Natural killer cell (primary cell): ENCODE measurements around the gene CDC42BPG. TPM values are rescaled to one million over a fixed set of nuclear protein-coding genes. Genes with fewer than 3 reads are reported as not detected.

ENCODE experiments used
- ATAC-seq, 3 donors: fragments of 150-1000 bp in 2 of 3; fragments of 200-7000 bp in 1 of 3; cut with Tn5 transposase; 1 replicate in 1 of 3; 2 replicates in 2 of 3; pipeline ENCODE4 v1.10.0; 2021; ENCODE audit warnings: mild to moderate bottlenecking in 2 of 3, moderate library complexity in 2 of 3
- DNase-seq, 2 donors: peaks; one replicate each; pipeline versions ENCODE4 v3.0.0 to v3.0.0-alpha.2; 2013 to 2021; ENCODE audit warnings: mixed read lengths in 1 of 2
- H3K27ac ChIP-seq: one replicate; pipeline ENCODE4 v1.5.1; 2013; ENCODE audit warnings: mild to moderate bottlenecking, low read length
- H3K27me3 ChIP-seq: one replicate; pipeline ENCODE4 v1.6.1; 2013; ENCODE audit warnings: low read length; ENCODE audit not compliant: control insufficient read depth, insufficient read depth
- H3K36me3 ChIP-seq: one replicate; pipeline ENCODE4 v1.6.1; 2013; ENCODE audit warnings: low read length; ENCODE audit not compliant: control insufficient read depth, insufficient read depth
- H3K4me1 ChIP-seq: one replicate; pipeline ENCODE4 v1.6.1; 2013; ENCODE audit warnings: low read length; ENCODE audit not compliant: control insufficient read depth, insufficient read depth
- H3K4me3 ChIP-seq: one replicate; pipeline ENCODE4 v1.5.1; 2013; ENCODE audit warnings: low read length
- H3K9me3 ChIP-seq: one replicate; pipeline ENCODE4 v1.6.1; 2013; ENCODE audit warnings: low read length; ENCODE audit not compliant: control insufficient read depth, insufficient read depth
- H3K27ac Mint-ChIP-seq, 2 donors: one replicate each; pipeline ENCODE4 v1.8.0; 2022; ENCODE audit warnings: mild to moderate bottlenecking in 2 of 2, mixed read lengths in 2 of 2, moderate library complexity in 1 of 2
- H3K27me3 Mint-ChIP-seq, 2 donors: one replicate each; pipeline ENCODE4 v1.8.0; 2022; ENCODE audit warnings: low read depth in 2 of 2, mixed read lengths in 2 of 2
- H3K36me3 Mint-ChIP-seq: one replicate; pipeline ENCODE4 v1.8.0; 2022; ENCODE audit warnings: mixed read lengths
- H3K4me1 Mint-ChIP-seq, 2 donors: one replicate each; pipeline ENCODE4 v1.8.0; 2022; ENCODE audit warnings: mixed read lengths in 2 of 2
- H3K4me3 Mint-ChIP-seq: one replicate; pipeline ENCODE4 v1.8.0; 2022; ENCODE audit warnings: mild to moderate bottlenecking, moderate library complexity, mixed read lengths
- H3K9me3 Mint-ChIP-seq, 2 donors: one replicate each; pipeline ENCODE4 v1.8.0; 2022; ENCODE audit warnings: mixed read lengths in 2 of 2
- CTCF ChIP-seq: fragments of 200-600 bp; IDR thresholded peaks from one replicate; pipeline ENCODE4 v1.8.0; 2022; ENCODE audit warnings: antibody characterized with exemption
- WGBS: methylation state at CpG from one replicate; pipeline ENCODE4 v1.1.7; 2013; ENCODE audit warnings: missing lambda C conversion rate; ENCODE audit not compliant: insufficient coverage; 5-methylcytosine and 5-hydroxymethylcytosine counted together
- intact Hi-C: fragments of 100-400 bp; cut with micrococcal nuclease; formaldehyde crosslinking; loops from one replicate; pipeline ENCODE4 v1.14.2; 2022
- total RNA-seq, 4 donors: library from RNA; stranded (reverse); fragments of 120-200 nt in 1 of 4; gene quantifications; one replicate each; pipeline versions ENCODE4 v1.2.3 to v1.2.4, GENCODE V29; 2013 to 2022

CDC42BPG gene
- total RNA-seq, 3 donors from 2014 or later (not counting 1 experiment from before 2014, with no cell fraction given): 8.2 to 12.7 (median 10.7) TPM

GRCh38 chr11:64887757-64888405 lies 43.4 kb upstream of the CDC42BPG start:
- DNase-seq: peak; percentile 89 to 90
- peak; percentile 91 to 97 (median 94) for ATAC-seq
- H3K36me3 Mint-ChIP-seq: no peaks in the 10 kb centered on the region
- H3K4me1 Mint-ChIP-seq: peaks cover 17 to 25% of the 10 kb centered on the region in 2 donors
- H3K36me3 ChIP-seq: no peaks in the 10 kb centered on the region
- H3K27me3 ChIP-seq: no peaks in the 10 kb centered on the region
- no peaks in the 10 kb centered on the region for H3K9me3 Mint-ChIP-seq
- peak; percentile 97 for TF ChIP-seq CTCF
- intact Hi-C loops: no loop called here
- peak overlapping the region; percentile 77 to 80 for H3K27ac Mint-ChIP-seq
- H3K4me3 ChIP-seq: peak overlapping the region; percentile 12
- H3K27me3 Mint-ChIP-seq: no peaks in the 10 kb centered on the region
- peak overlapping the region; percentile 84 for H3K4me3 Mint-ChIP-seq
- H3K27ac ChIP-seq: peak overlapping the region; percentile 27
- peaks cover 17% of the 10 kb centered on the region for H3K4me1 ChIP-seq
- H3K9me3 ChIP-seq: no peaks in the 10 kb centered on the region
- WGBS: 20% methylated on average over 34 of the region's 34 CpGs

- Mint-ChIP-seq H3K27ac (peak overlapping the region in 1 of 2 donors; percentile 80), H3K36me3 (no peaks in the 10 kb centered on the region), H3K27me3 (no peaks in the 10 kb centered on the region), H3K4me3 (peak overlapping the region; percentile 64), H3K9me3 (no peaks in the 10 kb centered on the region), H3K4me1 (peaks cover 17 to 25% of the 10 kb centered on the region in 2 donors)
- Histone ChIP-seq H3K4me1 (peaks cover 14% of the 10 kb centered on the region), H3K9me3 (no peaks in the 10 kb centered on the region), H3K27ac (no peak overlapping the region), H3K27me3 (no peaks in the 10 kb centered on the region), H3K4me3 (no peak overlapping the region), H3K36me3 (no peaks in the 10 kb centered on the region)
- no peak for DNase-seq
- intact Hi-C loops: no loop called here
- TF ChIP-seq CTCF: no peak
- WGBS: 95% methylated on average over 5 of the region's 8 CpGs
- no peak for ATAC-seq
These were observed 42.8 kb upstream of the CDC42BPG start for GRCh38 chr11:64887234-64887756.

- H3K36me3 ChIP-seq: no peaks in the 10 kb centered on the region
- Mint-ChIP-seq H3K27ac (peak overlapping the region; percentile 39 to 59), H3K36me3 (no peaks in the 10 kb centered on the region), H3K4me3 (no peak overlapping the region), H3K9me3 (no peaks in the 10 kb centered on the region), H3K4me1 (peaks cover 21 to 30% of the 10 kb centered on the region in 2 donors), H3K27me3 (no peaks in the 10 kb centered on the region)
- DNase-seq: peak in 1 of 2 donors; percentile 68
- H3K4me3 ChIP-seq: no peak overlapping the region
- peak overlapping the region; percentile 13 for H3K27ac ChIP-seq
- 85% methylated on average over 14 of the region's 15 CpGs for WGBS
- peaks cover 22% of the 10 kb centered on the region for H3K4me1 ChIP-seq
- no peaks in the 10 kb centered on the region for H3K9me3 ChIP-seq
- no peak for TF ChIP-seq CTCF
- no peaks in the 10 kb centered on the region for H3K27me3 ChIP-seq
- intact Hi-C loops: no loop called here
- ATAC-seq: peak in 1 of 3 donors; percentile 64
These were observed 41.2 kb upstream of the CDC42BPG start for GRCh38 chr11:64885367-64886286.
